SU-DHL-6 (cell line): ENCODE measurements around the gene ZNF28.
"Not testable (repeated sequence)": the region's sequence is repeated elsewhere in the genome, so short reads cannot be mapped to it uniquely, and the experiment has no call there.

ENCODE experiments used
- EZH2phosphoT487 ChIP-seq: fragments of 200-600 bp; sonication (generic), shearing (Covaris generic); conservative IDR thresholded peaks from 2 replicates; pipeline ENCODE4 v1.6.1; 2018; ENCODE audit warnings: mild to moderate bottlenecking, antibody characterized with exemption, low read length, moderate library complexity, mixed read lengths
- TF ChIP-seq, protein P1 (sequence below): fragments of 200-600 bp; sonication (generic); IDR thresholded peaks from one replicate; pipeline ENCODE4 v1.5.1; 2017; ENCODE audit warnings: antibody characterized with exemption, mild to moderate bottlenecking, low read length, moderate library complexity; ENCODE audit not compliant: insufficient read depth, poor library complexity, severe bottlenecking

DNA sequence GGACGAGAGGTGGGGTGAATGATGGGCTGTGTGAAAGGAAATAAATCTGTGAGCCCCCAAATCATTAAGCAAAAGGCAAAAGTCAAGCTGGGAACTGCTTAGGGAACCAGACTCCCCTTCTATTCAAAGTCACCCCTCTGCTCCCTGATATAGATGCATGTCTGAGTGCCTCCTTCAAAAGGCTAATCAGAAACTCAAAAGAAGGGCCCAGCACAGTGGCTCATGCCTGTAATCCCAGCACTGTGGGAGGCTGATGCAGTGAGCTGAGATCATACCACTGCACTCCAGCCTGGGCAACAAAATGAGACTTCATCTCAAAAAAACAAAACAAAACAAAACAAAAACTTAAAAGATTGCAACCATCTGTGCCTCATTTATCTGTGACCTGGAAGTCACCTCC is 12.9 kb upstream of the ZNF28 start:
- TF ChIP-seq EZH2phosphoT487, result not testable (repeated sequence)
- TF ChIP-seq, protein P1, sequence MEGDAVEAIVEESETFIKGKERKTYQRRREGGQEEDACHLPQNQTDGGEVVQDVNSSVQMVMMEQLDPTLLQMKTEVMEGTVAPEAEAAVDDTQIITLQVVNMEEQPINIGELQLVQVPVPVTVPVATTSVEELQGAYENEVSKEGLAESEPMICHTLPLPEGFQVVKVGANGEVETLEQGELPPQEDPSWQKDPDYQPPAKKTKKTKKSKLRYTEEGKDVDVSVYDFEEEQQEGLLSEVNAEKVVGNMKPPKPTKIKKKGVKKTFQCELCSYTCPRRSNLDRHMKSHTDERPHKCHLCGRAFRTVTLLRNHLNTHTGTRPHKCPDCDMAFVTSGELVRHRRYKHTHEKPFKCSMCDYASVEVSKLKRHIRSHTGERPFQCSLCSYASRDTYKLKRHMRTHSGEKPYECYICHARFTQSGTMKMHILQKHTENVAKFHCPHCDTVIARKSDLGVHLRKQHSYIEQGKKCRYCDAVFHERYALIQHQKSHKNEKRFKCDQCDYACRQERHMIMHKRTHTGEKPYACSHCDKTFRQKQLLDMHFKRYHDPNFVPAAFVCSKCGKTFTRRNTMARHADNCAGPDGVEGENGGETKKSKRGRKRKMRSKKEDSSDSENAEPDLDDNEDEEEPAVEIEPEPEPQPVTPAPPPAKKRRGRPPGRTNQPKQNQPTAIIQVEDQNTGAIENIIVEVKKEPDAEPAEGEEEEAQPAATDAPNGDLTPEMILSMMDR, result not testable (repeated sequence)
